ENCODE results near the gene PCGF6.
"Not testable (repeated sequence)": the region's sequence is repeated elsewhere in the genome, so short reads cannot be mapped to it uniquely, and the experiment has no call there.

The PCGF6 gene, protein sequence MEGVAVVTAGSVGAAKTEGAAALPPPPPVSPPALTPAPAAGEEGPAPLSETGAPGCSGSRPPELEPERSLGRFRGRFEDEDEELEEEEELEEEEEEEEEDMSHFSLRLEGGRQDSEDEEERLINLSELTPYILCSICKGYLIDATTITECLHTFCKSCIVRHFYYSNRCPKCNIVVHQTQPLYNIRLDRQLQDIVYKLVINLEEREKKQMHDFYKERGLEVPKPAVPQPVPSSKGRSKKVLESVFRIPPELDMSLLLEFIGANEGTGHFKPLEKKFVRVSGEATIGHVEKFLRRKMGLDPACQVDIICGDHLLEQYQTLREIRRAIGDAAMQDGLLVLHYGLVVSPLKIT

DNA sequence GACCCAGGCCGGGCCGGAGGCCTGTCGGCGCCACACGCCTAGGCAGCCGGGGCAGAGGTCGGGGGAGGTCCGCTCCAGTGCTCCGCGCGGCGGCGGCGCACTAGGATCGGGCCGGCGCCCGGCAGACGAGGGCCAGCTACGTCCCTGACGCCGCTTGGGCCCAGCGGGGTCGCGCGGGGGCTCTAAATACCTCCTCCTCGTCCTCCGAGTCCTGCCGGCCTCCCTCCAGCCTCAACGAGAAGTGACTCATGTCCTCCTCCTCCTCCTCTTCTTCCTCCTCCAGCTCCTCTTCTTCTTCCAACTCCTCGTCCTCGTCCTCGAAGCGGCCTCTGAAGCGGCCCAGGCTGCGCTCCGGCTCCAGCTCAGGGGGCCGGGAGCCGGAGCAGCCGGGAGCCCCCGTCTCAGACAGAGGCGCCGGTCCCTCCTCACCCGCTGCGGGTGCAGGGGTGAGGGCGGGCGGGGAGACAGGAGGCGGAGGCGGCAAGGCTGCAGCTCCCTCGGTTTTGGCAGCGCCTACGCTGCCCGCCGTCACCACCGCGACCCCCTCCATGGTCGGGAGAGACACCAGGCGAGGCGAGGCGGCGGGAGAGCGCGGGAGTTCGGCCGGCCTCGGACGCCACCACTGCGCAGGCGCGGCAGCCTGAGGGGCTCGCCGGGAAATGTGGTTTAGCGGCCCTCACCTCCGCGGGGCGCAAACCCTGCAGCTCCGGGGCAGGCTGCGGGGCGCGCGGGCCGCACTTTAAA, at the start of gene PCGF6:
Gene PCGF6 (minus strand): TSS at position 624 of the 744 bp plus-strand sequence. CDS start 74 bp downstream, at position 550.
- in situ Hi-C loops (cut with MboI; ENCODE audit: low sequenced_read_pairs): no loop called here

DNA sequence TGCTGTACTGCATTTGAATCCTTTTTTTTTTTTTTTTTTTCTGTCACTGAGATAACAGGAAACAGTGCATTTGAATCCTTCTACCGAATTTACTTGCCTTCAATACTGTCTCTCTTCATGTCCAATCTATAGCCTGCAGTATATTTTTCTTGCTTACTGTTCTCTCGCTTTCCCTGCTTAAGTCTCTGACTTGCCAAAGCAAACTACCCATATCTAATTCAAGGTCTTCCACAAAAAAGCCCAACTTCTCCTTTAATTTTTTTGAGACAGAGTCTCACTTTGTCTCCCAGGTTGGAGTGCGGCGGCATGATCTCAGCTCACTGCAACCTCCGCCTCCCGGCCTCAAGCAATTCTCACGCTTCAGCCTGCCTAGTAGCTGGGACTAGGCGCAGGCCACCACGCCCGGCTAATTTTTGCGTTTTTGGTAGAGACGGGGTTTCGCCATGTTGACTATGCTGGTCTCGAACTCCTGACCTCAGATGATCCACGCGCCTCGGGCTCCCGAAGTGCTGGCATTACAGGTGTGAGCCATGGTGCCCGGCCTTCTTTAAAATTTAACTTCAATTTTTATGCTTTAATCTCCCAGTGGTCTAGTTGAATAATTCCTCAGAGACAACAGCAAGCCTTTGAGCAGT, 46.4 kb upstream of the PCGF6 start:
- in situ Hi-C loops (cut with MboI; ENCODE audit: low sequenced_read_pairs): no loop called here

DNA sequence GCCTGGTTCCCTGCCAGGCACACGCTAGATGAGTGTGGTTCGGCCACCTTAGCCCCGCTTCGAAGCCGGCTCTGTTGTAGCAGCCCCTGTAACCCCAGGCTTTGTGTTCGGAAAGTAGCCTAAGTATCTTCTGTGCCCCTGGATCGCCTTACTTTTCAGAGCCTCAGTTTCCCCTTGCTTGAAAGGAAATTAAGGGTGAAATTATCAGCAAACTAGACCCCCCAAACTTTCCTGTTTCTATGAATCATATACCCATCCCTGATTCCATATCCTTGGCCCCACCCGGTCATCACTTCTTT, 45.8 kb upstream of the PCGF6 start:
- in situ Hi-C loops (cut with MboI; ENCODE audit: low sequenced_read_pairs): no loop called here

DNA sequence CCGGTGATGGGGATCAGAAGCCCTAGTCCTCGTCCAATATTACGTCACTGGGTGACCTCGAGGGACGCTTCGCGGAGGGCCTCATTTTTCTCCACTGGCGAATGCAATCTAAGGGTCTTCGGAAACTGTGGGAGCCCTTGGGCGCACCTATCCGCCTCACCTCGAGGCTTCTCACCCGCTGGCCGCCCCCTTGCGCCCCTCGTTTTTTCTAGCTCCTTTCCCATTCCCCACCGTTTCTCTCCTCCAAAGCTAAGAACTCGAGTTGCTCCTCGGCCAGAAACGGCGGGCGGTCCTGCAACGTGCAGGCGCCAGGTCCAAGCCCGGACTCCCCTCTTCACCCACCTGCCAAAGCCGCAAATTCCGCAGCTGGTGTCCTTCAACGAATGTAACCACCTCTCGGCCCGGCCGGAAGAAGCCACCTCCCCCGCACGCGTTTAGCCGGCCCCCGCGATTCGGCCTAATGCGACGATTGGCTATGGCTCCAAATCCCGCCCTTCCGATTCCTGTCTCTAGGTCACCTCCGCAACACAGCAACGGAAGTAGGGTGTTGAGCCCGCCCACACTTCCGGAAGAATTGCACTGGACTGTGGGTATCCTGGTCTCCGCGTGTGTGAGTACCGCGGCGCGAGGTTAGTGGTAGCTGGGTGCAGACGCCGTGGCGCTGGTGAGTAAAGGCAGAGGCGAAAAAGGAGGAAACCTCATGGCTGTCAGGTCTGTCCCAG, 45.3 kb upstream of the PCGF6 start, which contains the start of the genes ATP5MK and PDCD11:
Gene ATP5MK (minus strand): TSS at position 409 of the 722 bp plus-strand sequence. CDS start 4,018 bp downstream, outside the sequence.
Gene PDCD11 (plus strand): TSS at position 560 of the 722 bp plus-strand sequence. CDS start 1,801 bp downstream, outside the sequence.
- in situ Hi-C loops (cut with MboI; ENCODE audit: low sequenced_read_pairs): no loop called here

DNA sequence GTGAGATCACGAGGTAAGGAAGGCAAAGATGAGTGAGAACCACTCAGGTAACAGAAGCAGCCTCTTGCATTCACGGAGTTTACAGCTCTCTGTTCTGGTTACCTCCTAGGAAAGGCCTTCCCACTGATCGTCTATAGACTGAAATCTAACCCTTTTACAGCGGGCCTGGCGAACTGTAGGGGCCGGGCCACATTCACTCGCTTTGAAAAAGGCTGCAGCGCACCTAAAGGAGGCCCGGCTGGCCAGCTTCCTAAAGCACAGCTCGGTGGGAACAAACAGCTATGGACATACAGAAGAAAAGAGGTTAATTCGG, 44.8 kb upstream of the PCGF6 start:
- in situ Hi-C loops (cut with MboI; ENCODE audit: low sequenced_read_pairs): no loop called here

DNA sequence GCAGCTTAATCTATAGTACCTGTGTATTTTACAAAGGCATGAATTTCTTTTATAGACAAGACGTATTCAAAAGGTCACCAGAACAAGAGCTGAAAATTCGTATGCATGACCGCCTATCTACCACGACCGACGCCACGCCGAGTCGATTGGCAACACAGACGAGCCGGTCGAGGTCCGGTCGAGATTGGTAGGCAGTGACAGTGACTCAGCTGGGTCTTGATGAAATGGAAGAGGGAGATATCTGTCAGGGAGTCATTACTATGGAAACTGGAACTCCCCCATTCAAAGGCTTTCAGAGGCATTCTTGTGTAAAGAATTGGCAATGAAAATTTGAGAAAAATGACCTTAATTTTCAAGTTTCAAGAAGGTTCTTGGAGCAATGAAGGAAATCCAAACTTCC, 43.2 kb upstream of the PCGF6 start:
- in situ Hi-C loops (cut with MboI; ENCODE audit: low sequenced_read_pairs): no loop called here

DNA sequence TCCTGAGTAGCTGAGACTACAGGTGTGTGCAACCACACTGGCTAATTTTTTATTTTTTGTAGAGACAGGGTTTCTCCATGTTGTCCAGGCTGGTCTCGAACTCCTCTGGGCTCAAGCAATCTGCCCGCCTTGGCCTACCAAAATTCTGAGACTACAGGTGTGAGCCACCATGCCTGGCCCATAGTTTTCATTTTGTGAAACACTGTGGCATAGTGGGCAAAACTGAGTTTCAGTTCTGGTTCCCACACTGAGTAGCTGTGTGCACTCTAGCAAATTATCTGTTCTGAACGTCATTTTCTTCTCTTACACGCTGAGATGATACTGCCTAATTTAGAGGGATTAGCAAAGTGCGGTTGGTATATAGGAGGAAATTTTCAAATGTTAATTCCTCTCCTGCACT, 31.8 kb upstream of the PCGF6 start:
- in situ Hi-C loops (cut with MboI; ENCODE audit: low sequenced_read_pairs): no loop called here

DNA sequence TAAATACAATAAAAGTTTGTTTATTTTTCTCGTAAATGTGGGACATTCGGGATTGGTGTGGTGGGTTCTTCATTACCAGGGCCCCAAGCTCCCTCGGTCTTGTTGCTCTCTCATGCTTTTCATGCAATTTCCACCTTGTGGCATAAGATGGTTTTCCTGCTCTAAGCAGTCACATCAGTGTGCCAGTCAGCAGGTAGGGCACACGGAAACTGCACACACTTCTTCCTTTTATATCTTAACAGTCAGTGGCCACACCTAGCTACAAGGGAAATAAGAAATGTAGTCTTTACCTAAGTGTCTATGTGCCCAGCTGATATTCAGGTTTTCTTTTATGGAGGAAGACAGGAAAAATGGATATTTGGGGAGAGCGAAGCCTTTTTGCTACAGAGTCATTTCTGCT, 23.3 kb upstream of the PCGF6 start:
- in situ Hi-C loops (cut with MboI; ENCODE audit: low sequenced_read_pairs): no loop called here

DNA sequence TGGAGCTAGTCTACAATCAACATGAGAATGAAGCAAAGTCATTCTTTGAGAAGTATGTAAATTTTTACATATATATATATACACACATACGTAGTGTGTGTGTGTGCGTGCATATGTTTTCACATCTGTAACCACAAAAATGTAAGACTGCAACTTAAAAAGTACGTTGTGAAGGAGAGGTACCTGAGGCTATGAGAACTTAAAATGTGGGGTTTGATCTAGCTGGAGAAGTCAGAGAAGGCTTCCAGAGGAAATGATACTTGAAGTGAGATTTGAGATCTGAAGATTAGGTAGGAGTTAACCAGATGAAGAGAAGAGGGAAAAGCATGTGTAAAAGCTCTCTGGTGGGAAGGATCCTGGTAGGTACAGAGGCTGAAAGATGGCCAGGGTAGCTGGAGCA, 22.6 kb upstream of the PCGF6 start:
- in situ Hi-C loops (cut with MboI; ENCODE audit: low sequenced_read_pairs): no loop called here

DNA sequence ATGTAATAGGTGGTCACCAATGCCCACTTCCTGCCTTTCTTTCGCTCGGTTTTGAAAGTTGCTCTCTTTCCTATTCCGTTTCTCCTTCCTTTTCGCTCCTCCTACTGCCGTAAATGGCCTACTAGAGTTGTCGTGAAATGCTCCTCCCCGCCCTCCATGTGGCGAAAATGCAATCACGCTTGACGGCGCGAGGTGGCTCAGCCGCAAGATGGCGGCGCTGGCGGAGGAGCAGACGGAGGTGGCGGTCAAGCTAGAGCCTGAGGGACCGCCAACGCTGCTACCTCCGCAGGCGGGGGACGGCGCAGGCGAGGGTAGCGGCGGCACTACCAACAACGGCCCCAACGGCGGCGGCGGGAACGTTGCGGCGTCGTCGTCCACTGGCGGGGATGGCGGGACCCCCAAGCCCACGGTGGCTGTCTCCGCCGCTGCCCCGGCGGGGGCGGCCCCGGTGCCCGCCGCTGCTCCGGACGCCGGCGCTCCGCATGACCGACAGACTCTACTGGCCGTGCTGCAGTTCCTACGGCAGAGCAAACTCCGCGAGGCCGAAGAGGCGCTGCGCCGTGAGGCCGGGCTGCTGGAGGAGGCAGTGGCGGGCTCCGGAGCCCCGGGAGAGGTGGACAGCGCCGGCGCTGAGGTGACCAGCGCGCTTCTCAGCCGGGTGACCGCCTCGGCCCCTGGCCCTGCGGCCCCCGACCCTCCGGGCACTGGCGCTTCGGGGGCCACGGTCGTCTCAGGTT, 17.0 kb upstream of the PCGF6 start, which contains the start of gene TAF5:
Gene TAF5 (plus strand): TSS at position 195 of the 737 bp plus-strand sequence. CDS start 14 bp downstream, at position 209.
- in situ Hi-C loops (cut with MboI; ENCODE audit: low sequenced_read_pairs): no loop called here

DNA sequence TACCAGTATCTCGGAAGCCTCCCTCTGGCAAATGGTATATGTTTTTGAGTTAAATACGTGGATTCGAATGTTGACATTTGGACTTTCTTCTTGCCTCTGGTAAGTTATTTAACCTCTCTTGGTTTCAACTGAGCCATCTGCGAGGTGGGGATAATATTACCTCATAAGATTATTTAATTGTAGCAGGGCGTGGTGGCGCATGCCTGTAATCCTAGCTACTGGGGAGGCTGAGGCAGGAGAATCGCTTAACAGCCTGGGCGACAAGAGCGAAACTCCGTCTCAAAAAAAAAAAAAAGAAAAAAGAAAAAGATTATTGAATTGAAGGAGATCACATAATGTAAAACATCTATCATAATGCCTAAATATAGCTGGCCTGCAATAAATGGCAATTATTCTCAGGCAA, 16.4 kb upstream of the PCGF6 start:
- in situ Hi-C loops (cut with MboI; ENCODE audit: low sequenced_read_pairs): no loop called here

DNA sequence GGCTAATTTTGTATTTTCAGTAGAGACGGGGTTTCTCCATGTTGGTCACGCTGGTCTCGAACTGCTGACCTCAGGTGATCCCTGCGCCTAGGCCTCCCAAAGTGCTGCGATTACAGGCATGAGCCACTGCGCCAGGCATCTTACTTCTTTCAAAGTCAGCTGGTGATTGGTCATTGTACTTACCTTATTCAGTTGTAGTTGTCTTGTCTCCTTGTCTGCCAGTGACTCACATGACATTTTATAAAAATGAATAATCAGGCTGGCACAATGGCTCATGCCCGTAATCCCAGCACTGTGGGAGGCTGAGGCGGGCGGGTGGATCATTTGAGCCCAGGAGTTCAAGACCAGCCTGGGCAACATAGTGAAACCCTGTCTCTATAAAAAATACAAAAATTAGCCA, 9.9 kb upstream of the PCGF6 start:
- in situ Hi-C loops (cut with MboI; ENCODE audit: low sequenced_read_pairs): not testable (repeated sequence)

DNA sequence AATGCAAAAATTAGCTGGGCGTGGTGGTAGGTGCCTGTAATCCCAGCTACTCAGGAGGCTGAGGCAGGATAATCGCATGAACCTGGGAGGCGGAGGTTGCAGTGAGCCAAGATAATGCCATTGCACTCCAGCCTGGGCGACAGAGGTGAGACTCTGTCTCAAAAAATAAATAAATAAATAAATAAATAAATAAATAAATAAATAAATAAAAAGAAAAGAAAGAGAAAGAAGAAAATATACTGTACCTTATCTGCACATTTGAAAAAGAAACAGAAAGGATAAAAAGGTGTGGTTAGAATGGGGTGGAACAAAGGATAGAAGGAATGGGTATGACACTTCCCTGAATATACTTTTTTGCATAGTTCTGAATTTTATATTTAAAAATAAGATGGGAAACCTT, 8.6 kb upstream of the PCGF6 start:
- in situ Hi-C loops (cut with MboI; ENCODE audit: low sequenced_read_pairs): not testable (repeated sequence)

DNA sequence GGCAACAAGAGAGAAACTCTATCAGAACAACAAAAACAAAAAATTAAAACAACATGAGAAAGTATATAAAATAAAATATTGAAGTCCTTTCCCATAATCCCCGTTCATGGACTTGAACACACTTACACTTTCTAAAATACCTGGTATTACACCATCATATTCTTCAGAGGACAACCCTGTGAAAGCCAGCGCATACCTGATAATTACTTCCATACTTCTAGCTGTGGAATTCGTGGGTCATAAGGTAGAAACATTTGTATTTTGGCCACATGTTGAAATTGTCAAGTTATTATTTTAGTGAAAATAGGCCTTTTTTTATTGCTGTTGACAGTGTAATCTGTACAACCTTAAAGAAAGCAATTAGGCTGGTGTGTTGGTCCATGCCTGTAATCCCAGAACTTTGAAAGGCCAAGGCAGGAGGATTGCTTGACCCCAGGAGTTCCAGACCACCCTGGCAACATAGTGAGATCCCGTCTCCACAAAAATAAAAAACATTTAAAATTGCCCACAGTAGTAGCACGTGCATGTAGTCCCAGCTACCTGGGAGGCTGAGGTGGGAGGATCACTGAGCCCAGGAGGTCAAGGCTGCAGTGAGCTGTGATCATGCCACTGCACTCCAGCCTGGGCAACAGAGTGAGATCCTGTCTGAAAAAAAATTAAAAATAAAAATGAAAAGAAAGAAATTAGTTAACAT, 5.1 kb upstream of the PCGF6 start:
- in situ Hi-C loops (cut with MboI; ENCODE audit: low sequenced_read_pairs): no loop called here

DNA sequence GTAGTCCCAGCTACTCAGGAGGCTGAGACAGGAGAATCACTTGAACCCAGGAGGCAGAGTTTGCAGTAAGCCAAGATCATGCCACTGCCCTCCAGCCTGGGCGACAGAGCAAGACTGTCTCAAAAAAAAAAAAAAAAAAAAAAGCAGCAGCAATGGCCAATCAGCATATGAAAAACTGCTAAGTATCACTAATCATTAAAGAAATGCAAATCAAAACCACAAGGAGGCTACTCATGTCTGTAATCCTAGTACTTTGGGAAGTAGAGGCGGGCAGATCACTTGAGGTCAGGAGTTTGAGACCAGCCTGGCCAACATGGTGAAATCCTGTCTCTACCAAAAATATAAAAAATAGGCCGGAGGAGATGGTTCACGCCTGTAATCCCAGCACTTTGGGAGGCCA, 3.6 kb upstream of the PCGF6 start:
- in situ Hi-C loops (cut with MboI; ENCODE audit: low sequenced_read_pairs): not testable (repeated sequence)

DNA sequence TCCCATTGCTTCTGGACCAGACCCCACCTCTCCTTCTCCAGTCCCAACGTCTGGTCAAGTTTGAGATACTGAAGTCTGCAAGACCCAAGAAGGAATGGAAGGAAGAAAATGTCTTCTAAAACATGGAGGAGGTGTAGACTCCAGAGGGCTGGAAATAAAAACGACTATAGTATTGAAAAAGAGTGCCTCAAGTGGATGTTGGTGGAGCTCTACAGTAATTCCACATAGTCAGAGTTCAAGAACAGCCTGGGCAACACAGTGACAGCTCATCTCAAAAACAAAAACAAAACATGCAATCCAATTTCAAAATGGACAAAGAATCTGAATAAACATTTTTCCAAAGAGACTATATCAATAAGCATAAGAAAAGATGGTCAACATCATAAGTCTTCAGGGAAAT, 2.3 kb upstream of the PCGF6 start:
- in situ Hi-C loops (cut with MboI; ENCODE audit: low sequenced_read_pairs): no loop called here

DNA sequence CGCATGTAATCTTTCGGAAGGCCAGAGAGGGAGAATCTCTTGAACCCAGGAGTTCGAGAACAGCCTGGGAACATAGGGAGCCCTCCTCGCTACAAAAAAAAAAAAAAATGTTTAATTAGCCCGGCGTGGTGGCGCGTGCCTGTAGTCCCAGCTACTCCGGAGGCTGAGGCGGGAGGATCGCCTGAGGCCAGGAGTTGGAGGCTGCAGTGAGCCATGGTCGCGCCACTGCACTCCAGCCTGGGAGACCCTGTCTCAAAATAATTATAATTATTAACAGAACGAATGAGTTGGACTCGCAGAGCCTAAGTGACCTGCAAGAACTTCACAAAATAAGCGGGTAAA, 794 bp downstream of the PCGF6 start:
- in situ Hi-C loops (cut with MboI; ENCODE audit: low sequenced_read_pairs): no loop called here

DNA sequence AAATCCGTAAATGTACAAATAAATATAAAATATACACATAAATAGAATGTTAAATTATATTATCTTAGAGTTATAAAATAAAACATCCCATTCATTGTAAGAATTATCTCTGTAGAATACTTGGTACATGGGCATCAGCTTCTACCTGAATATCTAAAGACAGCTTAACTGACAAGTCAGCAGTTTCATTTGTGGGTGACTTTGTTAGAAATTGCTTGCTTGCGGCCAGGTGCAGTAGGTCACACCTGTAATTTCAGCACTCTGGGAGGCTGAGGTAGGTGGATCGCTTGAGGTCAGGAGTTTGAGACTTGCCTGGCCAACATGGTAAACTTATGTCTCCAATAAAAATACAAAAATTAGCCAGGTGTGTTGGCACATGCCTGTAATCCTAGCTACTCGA, 14.6 kb downstream of the PCGF6 start:
- in situ Hi-C loops (cut with MboI; ENCODE audit: low sequenced_read_pairs): no loop called here

DNA sequence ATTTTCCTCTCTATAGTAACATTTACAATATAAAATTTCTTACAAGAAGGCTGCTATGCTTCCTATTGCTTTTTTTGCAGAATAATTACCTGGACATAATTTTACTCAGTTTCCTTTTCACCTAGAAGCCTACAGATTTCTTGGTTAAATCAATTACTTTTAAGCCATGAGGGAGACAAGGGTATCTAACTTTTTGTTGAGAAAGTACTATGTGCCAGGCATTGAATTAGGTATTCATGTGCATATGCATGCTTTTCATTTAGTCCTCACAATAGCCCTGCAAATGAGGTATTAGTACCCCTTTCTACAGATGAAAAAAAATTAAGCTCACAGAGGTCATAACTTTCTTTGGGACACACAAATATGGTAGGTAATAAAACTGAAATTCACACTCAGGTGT, 16.4 kb downstream of the PCGF6 start:
- in situ Hi-C loops (cut with MboI; ENCODE audit: low sequenced_read_pairs): no loop called here

DNA sequence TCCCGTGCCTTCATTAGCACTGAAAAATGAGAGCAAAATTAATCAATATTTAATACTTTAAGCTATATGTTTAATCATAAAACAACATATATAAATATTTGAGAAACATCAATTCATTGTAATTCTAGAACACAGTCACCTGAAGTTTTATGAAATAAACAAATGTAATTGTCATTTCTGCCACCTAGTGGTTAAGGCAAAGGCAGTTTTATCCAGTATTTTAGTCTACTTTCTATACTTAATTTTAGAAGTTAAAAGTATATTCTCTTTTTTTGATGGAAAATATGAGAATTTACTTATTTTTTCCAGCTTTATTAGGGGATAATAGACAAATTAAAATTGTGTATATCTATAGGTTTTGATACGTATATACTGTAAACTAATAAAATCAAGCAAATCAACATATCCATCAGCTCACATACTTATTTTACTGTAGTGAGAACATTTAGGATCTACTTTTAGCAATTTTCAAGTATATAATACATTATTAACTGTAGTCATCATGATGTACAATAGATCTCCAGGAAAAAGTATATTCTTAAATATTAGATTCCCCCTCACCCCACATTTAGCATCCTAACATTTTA, 16.9 kb downstream of the PCGF6 start:
- in situ Hi-C loops (cut with MboI; ENCODE audit: low sequenced_read_pairs): no loop called here
